ENCODE results near the gene MTARC1.

The MTARC1 gene

DNA sequence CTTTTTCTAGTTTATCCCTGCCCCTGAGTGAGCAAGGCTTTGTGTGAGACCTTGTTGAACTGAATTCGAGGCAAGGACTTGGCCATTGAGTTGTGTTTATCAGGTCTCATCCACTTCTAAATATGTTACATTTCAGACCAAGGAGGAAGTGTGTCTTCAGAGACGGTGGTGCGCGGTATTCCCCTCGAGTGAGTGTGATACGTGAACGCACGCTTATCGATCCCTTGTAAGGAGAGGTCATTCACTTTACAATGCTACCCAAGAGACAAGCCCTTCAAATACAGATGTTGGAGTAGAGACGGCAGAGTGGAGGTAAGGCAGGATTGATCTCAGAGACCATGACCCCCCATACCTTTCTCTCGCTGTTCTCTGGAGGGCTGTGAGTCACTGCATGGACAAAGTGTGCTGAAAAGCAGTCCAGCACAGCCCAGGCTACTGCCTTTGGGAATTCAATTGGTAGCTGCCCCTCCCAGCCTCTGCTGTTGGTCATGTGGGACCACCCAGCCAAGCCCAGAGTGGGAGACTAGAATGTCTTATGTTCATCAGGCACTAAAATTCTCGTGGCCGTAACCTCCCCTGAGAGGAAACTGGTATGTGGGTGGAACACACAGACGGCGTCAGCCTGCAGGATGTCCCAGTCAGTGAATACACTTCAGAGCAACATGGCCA, 16.3 kb upstream of the MTARC1 start:
- DNase-seq (ENCODE audit: low read depth), result no peak

DNA sequence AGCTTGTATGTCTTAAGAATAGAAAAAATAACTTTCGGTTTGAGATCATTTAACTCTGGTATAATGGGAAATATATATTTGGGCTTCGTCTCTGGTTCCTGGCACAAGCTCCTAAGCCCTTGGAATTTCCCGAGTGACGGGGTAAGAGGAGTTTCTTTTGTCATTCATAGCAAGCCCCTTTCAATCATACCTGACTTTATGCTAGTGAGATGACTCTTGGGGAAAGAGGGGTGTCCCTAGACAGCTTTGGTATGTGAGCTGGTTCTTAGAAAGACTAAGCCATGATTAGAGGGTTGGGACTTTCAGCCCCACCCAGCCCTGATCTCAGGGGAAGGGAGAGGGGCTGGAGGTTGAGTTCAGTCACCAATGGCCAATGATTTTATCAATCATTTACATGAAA, 13.9 kb upstream of the MTARC1 start:
- no peak for DNase-seq (ENCODE audit: low read depth)

DNA sequence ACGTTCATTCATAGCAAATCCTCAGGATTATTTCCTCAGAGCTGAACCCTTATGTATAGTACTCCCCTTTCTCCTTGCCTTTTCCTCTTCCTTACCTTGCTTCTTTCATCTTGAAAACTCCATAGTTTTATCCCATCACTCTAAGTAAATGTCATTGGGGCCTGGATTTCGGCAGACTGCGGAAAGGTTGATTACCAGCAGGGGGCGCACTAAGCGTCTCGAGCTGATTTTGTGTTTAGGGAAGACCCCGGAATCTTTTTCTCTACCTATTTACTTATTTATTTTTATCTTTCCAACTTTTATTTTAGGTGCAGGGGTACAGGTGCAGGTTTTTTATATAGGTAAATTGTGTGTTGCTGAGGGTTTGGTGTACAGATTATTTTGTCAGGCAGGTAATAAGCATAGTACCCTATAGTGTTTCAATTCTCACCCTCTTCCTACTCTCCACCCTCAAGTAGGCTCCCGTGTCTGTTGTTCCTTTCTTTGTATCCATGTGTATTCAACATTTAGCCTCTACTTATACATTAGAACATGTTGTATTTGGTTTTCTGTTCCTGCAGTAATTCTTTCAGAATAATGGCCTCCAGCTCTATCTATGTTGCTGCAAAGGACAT, 11.4 kb upstream of the MTARC1 start:
- DNase-seq (ENCODE audit: low read depth), result no peak

DNA sequence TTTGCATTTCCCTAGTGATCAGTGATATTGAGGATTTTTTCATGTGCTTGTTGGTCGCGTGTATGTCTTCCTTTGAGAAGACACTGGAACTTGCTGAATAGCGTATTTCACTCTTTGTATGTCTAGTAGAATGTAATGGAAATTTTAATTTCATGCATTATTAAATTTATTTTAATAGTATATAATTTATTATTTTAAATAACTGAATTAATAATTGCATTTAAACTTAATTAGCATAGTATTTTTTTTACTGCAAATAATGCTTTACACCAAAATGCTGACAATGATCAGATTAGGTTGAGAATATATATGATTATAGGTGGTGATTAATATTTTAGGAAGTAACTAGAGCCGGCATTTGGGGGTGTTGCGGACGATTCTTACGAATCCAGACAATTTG, 10.5 kb upstream of the MTARC1 start:
- no peak for DNase-seq (ENCODE audit: low read depth)

DNA sequence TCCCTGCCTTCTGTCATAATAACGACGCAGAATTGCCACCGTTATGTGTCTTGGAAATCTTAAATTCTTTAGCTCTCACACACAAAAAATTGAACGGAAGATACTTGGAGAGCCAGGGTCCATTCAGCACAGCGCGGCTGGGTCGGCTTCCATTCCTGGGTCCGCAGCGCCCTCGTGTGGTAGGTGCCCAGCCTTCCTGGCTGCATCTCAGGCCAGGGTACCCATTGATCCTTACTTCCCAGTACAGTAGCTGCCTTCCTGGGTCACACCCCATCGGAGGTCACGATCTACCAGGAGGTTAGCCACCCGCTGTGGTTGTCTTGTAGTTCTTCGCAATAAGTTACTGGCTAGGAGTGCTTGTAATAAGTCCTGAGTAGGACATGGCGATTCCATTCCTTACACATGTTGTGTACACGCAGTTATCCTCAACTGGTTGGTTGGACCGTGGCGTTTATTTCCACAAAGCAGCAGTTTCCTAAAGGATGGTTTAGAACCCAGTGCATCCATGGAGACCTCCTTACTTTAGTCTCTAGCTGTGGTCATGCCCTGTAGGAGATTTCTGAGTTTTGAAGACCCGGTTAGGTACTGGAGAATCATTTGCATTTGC, 9.9 kb upstream of the MTARC1 start:
- DNase-seq (ENCODE audit: low read depth), result peak; percentile 53

DNA sequence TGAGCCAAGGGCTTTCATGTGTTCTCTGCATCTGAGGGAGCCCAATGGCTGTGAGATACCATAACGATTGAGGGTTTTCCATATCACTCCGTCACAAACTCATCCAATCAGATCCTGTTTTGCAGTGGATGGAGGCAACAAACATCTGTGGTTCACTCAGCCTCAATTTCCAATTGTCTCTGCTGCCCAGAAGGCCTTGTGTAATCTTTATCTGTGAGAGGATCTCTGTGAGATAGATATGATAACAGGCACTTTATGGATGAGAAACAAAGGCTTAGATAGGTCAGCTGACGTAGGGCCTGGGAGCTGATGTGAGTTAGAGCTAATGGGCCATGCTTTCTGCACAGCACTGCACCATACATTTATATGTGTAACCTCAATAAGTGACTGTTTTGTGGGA, 3.3 kb upstream of the MTARC1 start:
- DNase-seq (ENCODE audit: low read depth), result no peak

DNA sequence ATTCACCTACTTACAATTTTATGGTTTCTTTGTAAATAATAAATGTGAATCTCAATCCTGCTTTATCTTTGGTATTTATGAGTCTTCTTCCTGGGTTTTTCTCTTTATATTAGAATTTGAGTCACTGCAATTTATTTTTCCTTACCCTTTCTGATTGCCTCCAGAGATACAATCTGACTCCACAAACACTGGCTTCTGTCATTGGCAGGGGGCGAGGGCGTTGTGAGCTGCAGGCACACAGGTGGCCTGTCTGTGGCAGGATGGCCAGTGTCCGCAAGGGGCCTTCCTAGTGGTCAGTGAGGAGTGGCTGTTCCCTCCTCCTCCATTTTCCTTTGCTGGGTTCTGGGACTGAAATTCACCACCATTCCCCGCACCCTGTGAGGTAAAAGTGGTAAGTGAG, 2.0 kb upstream of the MTARC1 start:
- no peak for DNase-seq (ENCODE audit: low read depth)

DNA sequence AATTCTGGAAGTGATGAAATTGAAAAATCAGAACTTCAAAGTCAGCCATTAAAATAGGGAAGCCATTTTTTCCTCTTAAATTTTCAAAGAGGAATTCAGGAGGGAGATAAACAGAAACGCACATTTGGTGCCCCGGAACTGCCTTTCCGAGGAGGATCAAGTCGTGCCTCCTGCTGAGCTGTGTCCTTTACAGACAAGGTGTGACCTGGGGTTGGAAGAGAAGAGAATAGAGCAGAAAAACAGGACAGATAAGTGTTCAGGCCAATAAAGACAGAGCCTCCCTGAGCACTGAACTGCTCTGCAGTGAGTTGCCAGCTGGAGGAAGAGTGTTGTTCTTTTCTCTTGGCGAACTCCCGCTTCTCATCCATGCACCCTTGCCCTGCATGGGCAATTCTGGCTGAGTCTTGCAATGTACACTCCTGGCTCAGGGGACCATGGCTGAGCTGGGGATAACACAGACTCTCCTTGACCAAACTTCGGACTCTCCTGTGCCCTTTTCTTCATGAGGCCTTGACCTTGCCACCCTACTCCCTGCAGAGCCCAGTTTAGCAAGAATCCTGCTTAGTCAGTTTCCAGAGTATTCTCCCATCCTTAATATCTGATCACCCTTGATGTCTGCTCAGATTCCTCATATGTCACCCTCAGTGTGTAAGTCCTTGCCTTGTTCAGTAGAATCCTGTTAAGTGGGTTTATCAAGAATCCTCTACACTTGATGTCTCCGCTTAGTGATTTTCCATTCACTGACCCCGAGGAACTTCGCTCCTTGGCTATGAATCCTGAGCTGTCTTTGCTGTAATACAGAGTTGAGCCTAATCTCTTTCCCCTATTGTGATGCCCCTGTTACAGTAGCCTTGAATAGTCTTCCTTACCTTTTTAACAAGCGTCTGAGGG, 1.3 kb upstream of the MTARC1 start:
- no peak for DNase-seq (ENCODE audit: low read depth)

DNA sequence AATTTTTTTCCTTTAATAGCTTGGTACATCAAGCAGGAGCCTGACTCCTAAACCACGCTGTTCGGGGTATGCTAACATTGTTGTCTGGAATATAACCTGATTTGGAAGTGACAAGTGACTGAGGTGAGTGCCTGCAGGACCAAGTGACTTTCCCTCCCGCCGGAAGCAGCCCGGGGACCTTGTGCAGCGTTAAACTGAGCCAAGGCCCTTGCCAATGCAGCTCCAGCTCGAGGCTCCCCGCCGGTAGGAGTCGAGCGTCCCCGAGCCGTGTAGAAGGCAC, 716 bp upstream of the MTARC1 start:
- no peak for DNase-seq (ENCODE audit: low read depth)

DNA sequence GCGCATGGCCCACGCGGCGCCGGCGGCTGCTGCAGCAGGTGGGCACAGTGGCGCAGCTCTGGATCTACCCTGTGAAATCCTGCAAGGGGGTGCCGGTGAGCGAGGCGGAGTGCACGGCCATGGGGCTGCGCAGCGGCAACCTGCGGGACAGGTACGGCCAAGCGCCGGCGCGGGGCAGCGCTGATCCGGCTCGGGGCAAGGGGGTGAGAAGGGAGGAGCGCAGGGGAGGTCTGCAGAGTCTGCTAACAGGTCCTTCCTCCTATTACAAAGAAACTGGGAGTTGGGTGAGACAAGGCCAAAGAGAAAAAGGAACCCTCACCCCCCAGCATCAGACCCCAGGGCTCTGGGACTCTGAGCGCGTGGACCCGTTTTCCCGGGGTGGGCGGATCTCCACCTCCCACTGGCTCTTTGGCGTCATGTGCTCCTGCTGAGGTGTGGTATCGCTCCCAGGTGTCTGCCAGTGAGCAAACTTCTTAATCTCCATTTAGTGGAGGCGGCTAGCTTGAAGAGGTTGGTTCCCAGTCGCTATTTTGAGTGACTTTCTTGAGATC, 431 bp downstream of the MTARC1 start:
- DNase-seq (ENCODE audit: low read depth), result no peak

DNA sequence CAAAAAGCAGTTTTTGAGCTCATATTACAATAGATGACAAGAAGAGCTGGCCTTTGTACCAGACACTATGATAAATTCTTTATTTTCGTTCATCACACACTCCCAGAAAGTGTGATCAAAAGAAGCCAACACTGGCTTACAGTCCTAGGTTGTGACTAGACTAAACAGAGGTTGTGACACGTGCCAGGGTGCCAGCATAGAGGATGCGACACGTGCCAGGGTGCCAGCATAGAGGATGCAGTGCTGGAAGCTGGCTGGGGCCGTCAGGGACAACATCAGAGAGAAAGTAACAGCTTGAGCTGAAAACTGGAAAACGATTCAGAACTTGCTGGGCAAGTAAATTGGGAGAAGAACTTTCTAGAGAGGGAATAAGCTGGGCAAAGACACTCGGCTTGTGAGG, 2.2 kb downstream of the MTARC1 start:
- no peak for DNase-seq (ENCODE audit: low read depth)

DNA sequence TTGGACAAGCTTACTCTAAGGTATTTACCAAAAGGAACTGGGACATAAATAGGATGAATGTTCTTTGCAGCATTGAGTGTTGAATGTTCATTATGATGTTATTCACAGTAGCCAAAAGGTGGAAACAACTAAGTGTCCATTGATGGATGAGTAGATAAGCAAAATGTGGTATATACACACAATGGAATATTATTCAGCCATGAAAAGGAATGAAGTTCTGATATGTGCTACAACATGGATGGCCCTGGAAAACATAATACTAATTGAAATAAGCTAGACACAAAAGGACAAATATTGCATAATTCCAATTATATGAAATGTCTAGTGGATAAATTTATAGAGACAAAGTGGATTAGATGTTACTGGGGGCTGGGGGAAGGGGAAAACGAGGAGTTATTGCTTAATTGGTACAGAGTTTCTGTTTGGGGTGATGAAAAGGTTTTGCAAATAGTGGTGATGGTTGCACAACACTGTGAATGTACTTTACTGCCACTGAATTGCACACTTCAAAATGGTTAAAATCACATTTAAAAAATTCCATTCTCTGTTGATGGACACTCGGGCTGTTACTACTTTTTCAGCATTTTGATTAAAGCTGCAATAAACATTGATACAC, 2.9 kb downstream of the MTARC1 start:
- DNase-seq (ENCODE audit: low read depth), result peak; percentile 47

DNA sequence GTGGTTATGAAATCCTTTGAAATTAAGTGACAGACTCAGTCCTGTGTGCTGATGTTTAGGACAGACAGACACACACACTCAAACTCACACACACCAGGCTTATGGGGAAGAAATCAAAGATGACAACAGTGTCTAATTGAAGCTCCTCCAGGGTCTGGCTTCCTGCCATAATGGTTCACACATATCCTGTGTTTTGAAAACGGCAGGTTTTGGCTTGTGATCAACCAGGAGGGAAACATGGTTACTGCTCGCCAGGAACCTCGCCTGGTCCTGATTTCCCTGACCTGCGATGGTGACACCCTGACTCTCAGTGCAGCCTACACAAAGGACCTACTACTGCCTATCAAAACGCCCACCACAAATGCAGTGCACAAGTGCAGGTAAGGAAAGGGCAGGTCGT, 4.6 kb downstream of the MTARC1 start:
- DNase-seq (ENCODE audit: low read depth), result no peak

DNA sequence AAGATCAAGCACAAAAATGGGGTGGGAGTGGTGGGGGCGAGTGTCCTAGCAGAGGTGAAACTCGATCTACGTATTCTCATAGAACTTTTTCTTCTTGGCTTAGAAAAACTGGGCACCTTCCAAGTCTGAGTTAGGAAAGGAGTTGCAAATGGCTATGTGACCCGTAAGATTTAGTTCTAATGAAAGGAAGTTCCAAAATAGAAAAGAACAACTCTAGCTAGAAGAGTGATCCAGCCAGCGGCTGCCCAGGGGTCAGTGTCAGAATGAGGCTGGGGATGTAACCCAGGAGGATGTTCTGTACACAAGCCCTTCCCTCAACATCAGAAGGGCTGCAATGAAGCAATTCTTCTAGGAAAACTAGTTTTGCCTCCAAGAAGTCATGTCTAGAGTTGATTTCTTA, 5.2 kb downstream of the MTARC1 start:
- DNase-seq (ENCODE audit: low read depth), result peak; percentile 38

DNA sequence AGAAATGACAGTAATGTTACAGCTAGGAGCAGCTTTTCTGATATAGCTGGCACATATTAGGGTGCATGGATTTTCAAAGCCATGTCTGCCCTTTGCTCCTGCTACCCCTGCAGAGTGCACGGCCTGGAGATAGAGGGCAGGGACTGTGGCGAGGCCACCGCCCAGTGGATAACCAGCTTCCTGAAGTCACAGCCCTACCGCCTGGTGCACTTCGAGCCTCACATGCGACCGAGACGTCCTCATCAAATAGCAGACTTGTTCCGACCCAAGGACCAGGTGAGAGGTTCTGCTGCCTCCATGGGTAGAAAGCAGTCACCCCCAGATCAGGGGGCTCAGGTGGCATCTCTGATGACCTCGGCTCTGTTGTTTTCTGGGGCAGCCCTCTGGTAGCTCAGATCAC, 9.8 kb downstream of the MTARC1 start:
- no peak for DNase-seq (ENCODE audit: low read depth)

DNA sequence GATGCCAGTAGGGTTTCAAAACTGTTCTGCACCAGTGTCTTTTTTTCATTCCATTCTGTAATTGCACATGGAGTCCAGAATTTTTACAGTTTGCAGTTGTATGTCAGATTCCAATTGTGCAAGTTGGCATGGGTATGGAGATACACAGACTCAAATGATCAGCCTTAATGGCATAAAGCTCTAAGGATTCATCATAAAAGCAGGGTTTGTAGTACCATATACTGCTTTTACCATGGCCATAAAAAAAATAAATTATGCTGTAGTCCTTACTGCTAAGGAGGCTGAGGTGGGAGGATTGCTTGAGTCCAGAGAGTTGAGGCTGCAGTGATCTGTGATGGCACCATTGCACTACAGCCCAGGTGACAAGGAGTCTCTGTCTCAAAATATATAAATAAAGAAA, 10.3 kb downstream of the MTARC1 start:
- DNase-seq (ENCODE audit: low read depth), result no peak

DNA sequence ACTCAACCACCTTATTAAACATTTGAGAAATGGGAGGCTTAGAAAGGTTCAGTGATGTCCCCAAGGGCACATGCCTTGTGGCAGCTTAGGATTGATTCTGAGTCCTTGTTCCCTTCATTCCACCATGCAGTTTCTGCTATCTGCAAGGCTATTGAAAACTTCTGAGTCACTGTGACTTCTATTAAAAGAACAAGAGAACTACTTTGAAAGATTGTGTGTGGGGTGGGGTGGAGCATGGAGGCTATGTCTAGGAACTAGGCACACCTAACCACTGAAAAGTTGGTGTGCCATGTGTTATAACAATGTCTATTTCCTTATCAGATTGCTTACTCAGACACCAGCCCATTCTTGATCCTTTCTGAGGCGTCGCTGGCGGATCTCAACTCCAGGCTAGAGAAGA, 10.8 kb downstream of the MTARC1 start:
- no peak for DNase-seq (ENCODE audit: low read depth)

DNA sequence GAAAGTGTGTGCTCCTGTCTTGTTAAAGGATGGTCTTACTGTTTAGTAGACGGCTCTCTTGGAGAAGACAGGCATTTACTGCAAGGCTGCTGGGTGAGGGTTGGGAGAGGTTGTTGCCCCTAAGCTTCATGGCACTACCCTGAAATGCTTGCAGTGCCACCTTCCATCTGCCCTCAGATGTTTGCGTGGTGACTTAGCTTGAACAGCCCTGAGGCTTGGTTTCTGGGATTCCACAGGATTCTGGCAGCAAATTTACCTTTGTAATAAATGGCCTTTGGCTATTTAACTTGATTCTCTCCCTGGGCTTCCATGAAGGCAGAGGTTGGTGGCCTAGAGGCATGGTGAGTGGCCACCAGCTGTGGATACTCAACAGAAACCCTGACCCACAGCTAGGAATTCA, 11.6 kb downstream of the MTARC1 start:
- no peak for DNase-seq (ENCODE audit: low read depth)

DNA sequence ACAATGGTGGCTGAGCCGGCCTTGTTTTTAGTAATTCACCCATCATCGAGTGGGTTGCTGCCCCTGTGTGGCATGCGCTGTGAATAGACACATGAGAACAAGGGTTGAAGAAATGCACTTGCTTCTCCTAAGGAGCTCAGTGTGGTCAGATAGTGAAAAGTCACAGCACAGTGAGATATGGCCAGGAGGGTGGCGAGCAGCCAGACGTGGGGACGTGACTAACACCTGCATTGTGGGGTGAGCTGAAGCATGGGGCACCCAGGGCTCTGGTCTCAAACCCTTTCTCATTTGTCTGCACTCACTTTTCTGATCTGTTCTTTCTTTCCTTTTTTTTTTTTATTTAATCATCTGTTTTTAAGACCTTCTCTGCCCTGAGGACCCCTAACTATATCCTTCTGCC, 13.5 kb downstream of the MTARC1 start:
- no peak for DNase-seq (ENCODE audit: low read depth)

DNA sequence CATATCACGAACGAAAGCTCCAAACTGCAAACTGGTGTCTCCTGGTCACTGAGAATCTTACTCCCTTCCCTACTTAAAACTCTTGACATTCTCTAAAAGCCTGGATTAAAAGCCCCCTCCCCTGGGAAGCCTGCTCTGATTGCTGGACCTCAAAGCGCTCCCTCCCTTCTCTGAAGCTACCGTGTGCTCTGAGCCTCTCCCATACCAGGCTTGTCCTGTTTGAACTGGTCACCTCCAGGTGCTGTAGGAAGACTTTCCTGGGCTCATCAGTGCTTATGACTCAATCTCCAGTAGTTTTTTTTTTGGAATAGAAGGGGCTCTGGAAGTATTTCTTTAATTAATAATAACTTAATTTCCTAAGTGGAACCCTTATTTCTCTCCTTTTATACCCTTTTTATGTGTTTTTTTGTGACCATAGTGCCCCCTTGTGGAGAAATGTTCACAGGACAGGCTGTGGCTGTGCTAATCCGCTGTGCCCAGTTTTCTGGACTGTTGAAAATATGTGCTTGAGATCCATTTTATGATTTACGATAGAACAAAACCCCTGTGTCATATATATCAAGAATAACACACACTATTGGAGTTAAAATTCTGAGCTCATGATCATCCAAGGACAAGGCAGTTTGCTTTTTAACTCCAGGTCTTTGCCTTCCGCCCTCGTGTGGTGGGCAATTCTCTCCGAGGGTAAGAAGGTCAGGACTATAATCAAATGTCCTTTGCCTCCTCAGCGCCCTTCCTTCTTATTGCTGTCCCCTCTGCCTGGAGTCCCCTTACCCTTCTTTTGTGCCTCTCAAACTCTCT, 16.9 kb downstream of the MTARC1 start:
- DNase-seq (ENCODE audit: low read depth), result peak; percentile 21

DNA sequence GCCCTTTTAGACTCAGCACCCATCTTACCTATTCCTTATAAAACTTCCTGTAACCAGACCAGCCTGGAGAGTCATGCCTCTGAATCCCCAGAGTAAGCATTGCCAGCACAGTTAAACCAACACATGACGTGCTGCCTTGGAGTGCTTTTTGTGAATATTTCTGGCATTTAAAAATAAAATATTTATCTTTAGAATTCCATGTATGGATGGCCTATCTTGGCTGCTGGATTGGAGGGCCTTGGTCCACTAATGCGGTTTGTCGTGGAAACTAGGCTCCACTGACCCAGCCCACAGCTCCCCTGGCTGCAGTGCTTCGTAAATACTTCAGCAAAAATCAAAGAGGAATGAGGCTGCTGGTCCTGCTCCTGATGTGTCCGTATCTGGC, 17.5 kb downstream of the MTARC1 start:
- no peak for DNase-seq (ENCODE audit: low read depth)

DNA sequence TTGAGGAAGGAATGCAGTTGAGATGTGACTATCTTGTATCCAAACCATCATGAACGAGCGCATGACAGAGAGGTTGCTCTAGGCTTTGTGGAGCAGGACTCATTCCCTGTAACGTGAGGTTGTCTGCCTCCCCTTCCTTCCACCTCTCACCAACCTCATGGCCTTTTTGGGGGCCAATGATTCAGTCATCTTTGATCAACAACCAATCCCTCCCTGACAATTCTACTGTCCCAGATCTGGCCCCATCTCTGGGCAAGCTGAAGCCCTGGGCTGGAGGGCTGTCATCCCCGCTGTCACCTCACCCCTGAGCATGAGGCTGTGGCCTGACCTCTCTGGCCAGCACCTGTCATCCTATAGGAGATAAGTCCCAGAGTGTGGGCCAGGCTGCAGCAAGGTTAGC, 19.7 kb downstream of the MTARC1 start:
- no peak for DNase-seq (ENCODE audit: low read depth)

Data from fibroblast of gingiva (primary cell).